Activated CD8-positive, alpha-beta T cell treated with anti-CD3 and anti-CD28 coated beads, Interleukin-2, amount 10 ng/mL, durations not matched to agents 7 days and 5 days (primary cell): ENCODE measurements around the gene TMCO1. TPM values are rescaled to one million over a fixed set of nuclear protein-coding genes. Genes with fewer than 3 reads are reported as not detected.
"Not testable (repeated sequence)": the region's sequence is repeated elsewhere in the genome, so short reads cannot be mapped to it uniquely, and the experiment has no call there.

Source experiments
- ATAC-seq: fragments of 150-1000 bp; cut with Tn5 transposase; one replicate; pipeline ENCODE4 v1.10.0; 2021; ENCODE audit warnings: moderate library complexity
- CTCF ChIA-PET: fragments of 350-600 bp; sonication (Branson Sonifier 250); formaldehyde crosslinking; loops from one replicate; lab custom pipeline; 2021; ENCODE audit warnings: antibody characterized with exemption; lab: Charles Lee
- POLR2A ChIA-PET: fragments of 350-600 bp; sonication (Branson Sonifier 250); formaldehyde crosslinking; loops from one replicate; lab custom pipeline; 2021; ENCODE audit warnings: antibody characterized with exemption; lab: Charles Lee
- DNase-seq: peaks from one replicate; pipeline ENCODE4 v3.0.0-alpha.2; 2020
- H3K27ac Mint-ChIP-seq: one replicate; pipeline ENCODE4 v1.8.0; 2021; ENCODE audit warnings: mild to moderate bottlenecking, mixed read lengths
- H3K27me3 Mint-ChIP-seq: one replicate; pipeline ENCODE4 v1.8.0; 2021; ENCODE audit warnings: low read depth, mixed read lengths
- H3K36me3 Mint-ChIP-seq: one replicate; pipeline ENCODE4 v1.8.0; 2021; ENCODE audit warnings: low read depth, mixed read lengths
- H3K4me1 Mint-ChIP-seq: one replicate; pipeline ENCODE4 v1.8.0; 2021; ENCODE audit warnings: low read depth, mixed read lengths
- H3K4me3 Mint-ChIP-seq: one replicate; pipeline ENCODE4 v1.8.0; 2021; ENCODE audit warnings: mild to moderate bottlenecking, mixed read lengths
- H3K9me3 Mint-ChIP-seq: one replicate; pipeline ENCODE4 v1.8.0; 2022; ENCODE audit warnings: mixed read lengths; ENCODE audit not compliant: insufficient read depth
- total RNA-seq, 2 experiments: library from RNA; stranded (reverse); gene quantifications; one replicate each; pipeline ENCODE4 v1.2.3, GENCODE V29; 2021

The TMCO1 gene
- total RNA-seq: 10 to 100 TPM; 89.0 to 90.1 TPM

GRCh38 chr1:165768513-165769394 is at the start of gene TMCO1:
Gene TMCO1 (minus strand): TSS chr1:165768868. CDS start chr1:165768751, 117 bp downstream.
- Mint-ChIP-seq H3K9me3 (no peaks in the 10 kb centered on the region), H3K27ac (peak within 1 kb of the TSS; percentile 100), H3K4me3 (peak within 1 kb of the TSS; percentile 99), H3K4me1 (peaks cover 47% of the 10 kb centered on the region), H3K27me3 (no peaks in the 10 kb centered on the region), H3K36me3 (peaks cover 49% of the 10 kb centered on the region)
- ChIA-PET POLR2A (interaction anchor here (0.6 to 2.6 kb wide), 31 partner anchors 9 to 1275 kb away, joined by 3 to 25 read pairs (median 4); partner anchors contain the start of genes ALDH9A1, MGST3 and UCK2), CTCF (interaction anchor here (0.7 to 4.1 kb wide), 14 partner anchors 57 to 169 kb away, joined by 3 to 16 read pairs (median 4); partner anchors contain the start of gene UCK2)
- DNase-seq (peak; percentile 97), ATAC-seq (peak; percentile 98)

GRCh38 chr1:165816826-165817497 is 48.3 kb upstream of the TMCO1 start:
- POLR2A ChIA-PET: no interaction called here
- H3K9me3 Mint-ChIP-seq: no peaks in the 10 kb centered on the region

DNA sequence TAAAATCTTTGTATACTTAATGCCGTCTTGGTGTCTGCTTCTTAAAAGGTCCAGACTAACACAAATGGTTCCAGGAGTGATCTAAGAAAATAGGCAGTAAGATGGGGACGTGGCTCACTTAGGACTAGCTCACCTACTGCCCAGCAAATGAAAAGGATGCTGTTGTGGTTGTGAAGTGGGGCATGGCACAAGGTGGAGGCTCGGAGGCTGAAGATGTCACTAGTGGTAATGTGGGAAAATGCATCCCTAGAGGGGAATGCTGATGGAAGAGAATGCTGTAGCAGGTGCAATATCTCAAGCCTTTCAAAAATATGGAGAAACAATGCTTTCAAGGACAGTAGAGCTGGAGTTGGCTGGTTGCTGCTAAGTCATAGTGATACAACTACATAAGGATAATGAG is 47.5 kb upstream of the TMCO1 start:
- no peaks in the 10 kb centered on the region for H3K4me1 Mint-ChIP-seq
- ATAC-seq: no peak
- no peak overlapping the region for H3K27ac Mint-ChIP-seq
- POLR2A ChIA-PET: no interaction called here
- CTCF ChIA-PET: no interaction called here
- H3K36me3 Mint-ChIP-seq: no peaks in the 10 kb centered on the region
- H3K9me3 Mint-ChIP-seq: no peaks in the 10 kb centered on the region
- H3K27me3 Mint-ChIP-seq: peaks cover 15% of the 10 kb centered on the region
- DNase-seq: no peak
- no peak overlapping the region for H3K4me3 Mint-ChIP-seq

More at GRCh38 chr1:165816826-165817497, 48.3 kb upstream of the TMCO1 start:
- Mint-ChIP-seq H3K4me1 (no peaks in the 10 kb centered on the region), H3K27me3 (peaks cover 18% of the 10 kb centered on the region), H3K4me3 (no peak overlapping the region), H3K27ac (no peak overlapping the region), H3K36me3 (no peaks in the 10 kb centered on the region)
- ATAC-seq (no peak), DNase-seq (no peak)
- CTCF ChIA-PET: no interaction called here

DNA sequence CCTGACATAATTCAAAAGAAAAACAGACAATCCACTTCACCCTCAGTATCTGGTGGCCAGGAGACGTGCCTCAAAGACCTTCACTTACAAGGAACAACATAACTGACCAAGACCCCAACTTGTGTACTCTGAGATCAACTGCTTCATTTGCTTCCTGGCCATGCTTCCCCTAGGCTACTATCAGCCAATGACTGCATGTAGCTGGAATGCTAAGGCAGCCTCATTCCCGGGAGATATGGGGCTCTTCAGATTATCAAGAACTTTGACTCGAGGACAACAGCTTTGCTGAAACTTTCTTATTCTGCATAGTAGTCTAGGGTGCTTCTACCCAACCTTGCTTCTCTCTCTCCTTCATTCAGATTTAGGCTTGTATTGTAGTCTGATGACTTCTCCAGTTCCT is 47.1 kb upstream of the TMCO1 start:
- POLR2A ChIA-PET: no interaction called here
- no peaks in the 10 kb centered on the region for H3K36me3 Mint-ChIP-seq
- no peak overlapping the region for H3K27ac Mint-ChIP-seq
- CTCF ChIA-PET: no interaction called here
- H3K4me3 Mint-ChIP-seq: no peak overlapping the region
- peaks cover 15% of the 10 kb centered on the region for H3K27me3 Mint-ChIP-seq
- H3K9me3 Mint-ChIP-seq: no peaks in the 10 kb centered on the region
- H3K4me1 Mint-ChIP-seq: no peaks in the 10 kb centered on the region
- DNase-seq: no peak
- ATAC-seq: no peak

DNA sequence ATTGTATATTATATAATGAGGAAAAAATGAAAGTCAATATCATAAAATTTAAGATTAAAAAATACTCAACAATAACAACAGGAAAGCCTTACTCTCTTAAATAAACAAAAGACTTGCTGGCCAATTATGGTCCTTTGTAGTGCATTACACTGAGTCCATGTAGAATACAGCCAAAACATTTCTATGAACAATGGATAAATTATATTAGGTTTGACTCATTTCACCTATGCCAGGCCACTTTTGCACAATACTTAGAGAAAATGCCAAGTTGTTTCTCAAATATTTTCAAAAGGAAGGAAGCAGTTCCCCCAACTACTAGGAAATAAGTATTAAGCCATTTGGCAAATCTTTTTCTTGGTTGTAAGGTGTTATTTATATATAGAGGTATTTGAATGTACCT is 38.9 kb upstream of the TMCO1 start:
- H3K4me3 Mint-ChIP-seq: no peak overlapping the region
- H3K27me3 Mint-ChIP-seq: peaks cover 27% of the 10 kb centered on the region
- ATAC-seq (no peak), DNase-seq (no peak)
- no peaks in the 10 kb centered on the region for H3K4me1 Mint-ChIP-seq
- no peaks in the 10 kb centered on the region for H3K36me3 Mint-ChIP-seq
- CTCF ChIA-PET: no interaction called here
- POLR2A ChIA-PET: no interaction called here
- no peak overlapping the region for H3K27ac Mint-ChIP-seq
- no peaks in the 10 kb centered on the region for H3K9me3 Mint-ChIP-seq

DNA sequence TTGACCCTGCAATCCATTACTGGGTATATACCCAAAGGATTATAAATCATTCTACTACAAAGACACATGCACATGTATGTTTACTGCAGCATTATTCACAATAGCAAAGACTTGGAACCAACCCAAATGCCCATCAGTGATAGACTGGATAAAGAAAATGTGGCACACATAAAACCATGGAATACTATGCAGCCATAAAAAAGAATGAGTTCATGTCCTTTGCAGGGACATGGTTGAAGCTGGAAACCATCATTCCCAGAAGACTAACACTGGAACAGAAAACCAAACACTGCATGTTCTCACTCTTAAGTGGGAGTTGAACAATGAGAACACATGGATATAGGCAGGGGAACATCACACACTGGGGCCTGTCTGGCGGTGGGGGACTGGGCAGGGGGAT is 35.8 kb upstream of the TMCO1 start:
- H3K27ac Mint-ChIP-seq, ATAC-seq, CTCF ChIA-PET, H3K9me3 Mint-ChIP-seq, DNase-seq, H3K4me3 Mint-ChIP-seq, POLR2A ChIA-PET, H3K4me1 Mint-ChIP-seq, H3K36me3 Mint-ChIP-seq: not testable (repeated sequence)
- H3K27me3 Mint-ChIP-seq: peaks cover 23% of the 10 kb centered on the region

DNA sequence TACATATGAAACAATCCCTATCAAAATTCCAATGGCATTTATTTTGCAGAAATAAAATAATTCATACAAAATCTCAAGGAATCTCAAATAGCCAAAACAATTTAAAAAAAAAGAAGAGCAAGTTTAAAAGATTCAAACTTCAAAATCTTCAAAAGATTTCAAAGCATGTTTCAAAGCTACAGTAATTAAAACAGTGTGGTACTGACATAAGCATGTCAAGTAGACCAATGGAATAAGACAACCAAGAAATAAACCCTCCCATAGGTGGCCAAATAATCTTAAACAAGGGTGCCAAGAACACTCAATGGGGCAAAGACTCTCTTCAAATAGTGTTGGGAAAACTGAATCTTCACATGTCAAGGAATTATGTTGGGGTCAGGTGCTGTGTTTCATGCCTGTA is 30.7 kb upstream of the TMCO1 start:
- Mint-ChIP-seq H3K4me3 (no peak overlapping the region), H3K27ac (no peak overlapping the region), H3K27me3 (peaks cover 21% of the 10 kb centered on the region), H3K9me3 (no peaks in the 10 kb centered on the region), H3K4me1 (no peaks in the 10 kb centered on the region), H3K36me3 (no peaks in the 10 kb centered on the region)
- POLR2A ChIA-PET: no interaction called here
- DNase-seq (no peak), ATAC-seq (no peak)
- CTCF ChIA-PET: no interaction called here

DNA sequence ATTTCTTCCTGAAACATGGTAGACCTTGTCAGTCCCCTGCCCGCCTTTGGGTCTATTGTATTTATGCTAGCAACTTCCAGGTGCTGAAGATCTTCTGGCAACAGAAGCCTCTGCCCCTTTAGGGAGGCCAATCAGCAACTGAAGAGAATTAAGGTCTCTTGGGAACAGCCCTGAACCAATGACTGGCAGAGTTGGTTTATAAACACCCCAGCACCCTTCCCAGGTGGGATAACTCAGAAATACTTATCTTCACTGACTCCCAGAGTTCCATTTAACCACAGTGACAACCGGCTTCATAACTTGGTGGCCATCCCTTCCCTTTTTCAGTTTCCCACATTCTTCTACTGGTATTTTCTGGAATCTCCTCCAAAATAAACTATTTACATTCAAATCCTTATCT is 27.2 kb upstream of the TMCO1 start:
- CTCF ChIA-PET: no interaction called here
- no peak overlapping the region for H3K27ac Mint-ChIP-seq
- peaks cover 22% of the 10 kb centered on the region for H3K27me3 Mint-ChIP-seq
- H3K4me3 Mint-ChIP-seq: no peak overlapping the region
- POLR2A ChIA-PET: no interaction called here
- DNase-seq: no peak
- ATAC-seq: no peak
- no peaks in the 10 kb centered on the region for H3K4me1 Mint-ChIP-seq
- H3K36me3 Mint-ChIP-seq: no peaks in the 10 kb centered on the region
- H3K9me3 Mint-ChIP-seq: no peaks in the 10 kb centered on the region

DNA sequence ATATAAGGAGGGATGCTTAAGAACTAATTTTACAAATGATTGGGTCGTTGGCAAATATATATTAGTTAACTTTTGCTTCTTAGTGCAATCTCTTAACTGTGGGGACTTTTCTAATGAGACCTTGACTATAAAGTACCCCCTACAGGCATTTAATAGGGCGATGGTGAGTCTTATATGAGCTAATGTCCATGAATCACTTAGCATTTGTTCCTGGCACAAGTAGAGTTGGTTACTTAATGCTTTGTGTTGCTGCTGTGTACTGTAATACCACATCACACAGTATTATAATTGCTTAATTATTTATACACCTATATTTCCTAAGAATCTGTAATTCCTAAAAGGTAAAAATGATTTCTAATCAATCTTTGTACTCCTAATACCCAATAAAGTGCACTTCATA is 25.3 kb upstream of the TMCO1 start:
- POLR2A ChIA-PET: no interaction called here
- H3K27me3 Mint-ChIP-seq: peaks cover 22% of the 10 kb centered on the region
- H3K4me3 Mint-ChIP-seq: no peak overlapping the region
- CTCF ChIA-PET: interaction anchor here (1.8 kb wide), 1 partner anchor 130 kb away, joined by 4 read pairs; no protein-coding TSS in a partner anchor
- DNase-seq: no peak
- no peak for ATAC-seq
- no peaks in the 10 kb centered on the region for H3K9me3 Mint-ChIP-seq
- H3K27ac Mint-ChIP-seq: no peak overlapping the region
- no peaks in the 10 kb centered on the region for H3K36me3 Mint-ChIP-seq
- no peaks in the 10 kb centered on the region for H3K4me1 Mint-ChIP-seq

- Mint-ChIP-seq H3K36me3 (no peaks in the 10 kb centered on the region), H3K4me1 (no peaks in the 10 kb centered on the region), H3K9me3 (peaks cover 6% of the 10 kb centered on the region), H3K27ac (no peak overlapping the region), H3K27me3 (peaks cover 13% of the 10 kb centered on the region), H3K4me3 (no peak overlapping the region)
- ChIA-PET POLR2A (no interaction called here), CTCF (no interaction called here)
- no peak for ATAC-seq
- no peak for DNase-seq
These were observed 19.1 kb upstream of the TMCO1 start for GRCh38 chr1:165787741-165788140.

DNA sequence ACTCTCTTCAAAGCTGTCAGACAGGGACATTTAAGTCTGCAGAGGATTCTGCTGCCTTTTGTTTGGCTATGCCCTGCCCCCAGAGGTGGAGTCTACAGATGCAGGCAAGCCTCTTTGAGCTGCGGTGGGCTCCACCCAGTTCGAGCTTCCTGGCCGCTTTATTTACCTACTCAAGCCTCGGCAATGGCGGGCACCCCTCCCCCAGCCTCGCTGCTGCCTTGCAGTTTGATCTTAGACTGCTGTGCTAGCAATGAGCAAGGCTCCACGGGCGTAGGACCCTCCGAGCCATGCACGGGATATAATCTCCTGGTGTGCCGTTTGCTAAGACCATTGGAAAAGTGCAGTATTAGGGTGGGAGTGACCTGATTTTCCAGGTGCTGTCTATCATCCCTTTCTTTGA is 14.9 kb upstream of the TMCO1 start:
- POLR2A ChIA-PET, H3K27me3 Mint-ChIP-seq, H3K4me1 Mint-ChIP-seq, DNase-seq, H3K36me3 Mint-ChIP-seq, ATAC-seq, CTCF ChIA-PET, H3K9me3 Mint-ChIP-seq, H3K27ac Mint-ChIP-seq, H3K4me3 Mint-ChIP-seq: not testable (repeated sequence)

- DNase-seq, H3K4me1 Mint-ChIP-seq, H3K4me3 Mint-ChIP-seq, H3K9me3 Mint-ChIP-seq, H3K36me3 Mint-ChIP-seq, H3K27ac Mint-ChIP-seq, H3K27me3 Mint-ChIP-seq, ATAC-seq, CTCF ChIA-PET: not testable (repeated sequence)
- POLR2A ChIA-PET: interaction anchor here (1.0 kb wide), 1 partner anchor 9 kb away, joined by 3 read pairs; no protein-coding TSS in a partner anchor
These were observed 9.5 kb upstream of the TMCO1 start for GRCh38 chr1:165778197-165778596.
